NOMO-1 treated with DMSO at 0.1 percent for 48 hours (cell line): ENCODE results near the gene CCDC146.
"Not testable (repeated sequence)": the region's sequence is repeated elsewhere in the genome, so short reads cannot be mapped to it uniquely, and the experiment has no call there.

ENCODE experiments used
- DNase-seq: peaks from one replicate; lab custom pipeline; 2025; ENCODE audit not compliant: unreplicated experiment; lab: John Stamatoyannopoulos, UW

Gene CCDC146

DNA sequence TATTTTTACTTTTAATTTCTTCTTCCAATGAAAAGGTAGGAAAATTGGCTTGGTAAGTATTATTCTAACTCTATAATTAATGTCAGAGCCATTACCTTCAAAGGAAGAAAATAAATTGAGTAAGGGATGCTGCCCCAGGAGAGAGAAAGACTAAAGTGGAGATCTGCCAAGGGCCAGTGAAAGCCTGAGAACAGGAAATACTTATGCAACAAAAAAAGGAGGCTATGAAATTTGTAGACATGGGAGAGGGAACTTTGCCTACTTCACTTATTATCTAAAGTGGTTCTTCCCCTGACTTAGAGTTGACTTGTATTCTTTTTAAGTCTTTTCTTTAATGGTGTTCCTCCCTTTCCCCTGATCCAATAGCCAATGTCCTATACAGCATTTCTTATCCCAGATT lies 29.8 kb downstream of the CCDC146 start:
- DNase-seq: peak; percentile 55

DNA sequence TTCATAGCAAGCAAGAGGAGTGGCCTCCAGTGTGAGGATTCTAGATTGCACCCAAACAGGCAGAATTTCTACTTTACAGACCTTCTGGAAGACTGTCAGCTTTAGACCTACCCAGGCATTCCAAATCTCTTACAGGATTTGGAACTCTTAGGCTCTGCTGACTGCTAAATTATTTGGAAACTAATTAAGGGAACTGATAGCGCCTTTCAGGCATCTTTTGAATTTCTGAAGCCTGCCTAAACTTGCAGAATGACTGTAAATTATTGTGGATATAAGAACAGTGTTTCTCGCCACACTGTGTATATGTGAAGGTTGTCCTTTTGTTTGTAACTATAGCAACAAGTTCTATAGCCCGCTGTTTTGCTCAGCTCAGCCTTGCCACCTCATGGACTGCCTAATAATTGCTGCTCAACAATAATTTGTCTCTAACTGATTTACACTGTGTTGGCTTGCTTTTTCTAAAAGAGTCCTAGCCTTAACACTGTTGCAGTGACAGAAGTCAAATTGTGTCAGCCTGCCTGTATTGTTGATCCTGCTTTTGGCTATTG lies 32.6 kb downstream of the CCDC146 start:
- peak; percentile 24 for DNase-seq

- DNase-seq: not testable (repeated sequence)
Measured at GRCh38 chr7:77155601-77156377, 33.4 kb downstream of the CCDC146 start.

GRCh38 chr7:77157034-77157433 lies 34.6 kb downstream of the CCDC146 start:
- DNase-seq: not testable (repeated sequence)

DNA sequence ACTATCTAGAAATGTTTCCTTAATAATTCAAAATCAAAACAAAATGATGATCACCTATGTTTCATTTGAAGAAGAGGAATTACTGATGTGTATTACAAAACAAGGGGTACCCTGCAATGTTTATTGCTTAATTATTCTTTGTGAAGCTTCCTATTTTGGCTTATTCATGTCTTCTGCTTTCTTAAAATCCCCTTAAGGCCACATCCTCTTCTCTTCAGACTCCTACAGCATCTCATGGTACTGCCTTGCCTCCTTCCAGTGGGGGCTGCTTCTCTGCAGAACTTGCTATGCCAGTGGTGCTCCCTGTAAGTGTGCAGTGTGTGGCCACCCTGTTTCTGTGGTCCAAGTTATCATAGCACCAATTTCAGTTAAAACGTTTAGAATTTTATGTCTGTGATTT lies 35.0 kb downstream of the CCDC146 start:
- DNase-seq: peak; percentile 100

GRCh38 chr7:77171073-77171472 lies 48.7 kb downstream of the CCDC146 start:
- DNase-seq: not testable (repeated sequence)

GRCh38 chr7:77172437-77173172 lies 50.2 kb downstream of the CCDC146 start:
- DNase-seq: not testable (repeated sequence)

GRCh38 chr7:77174418-77174817 lies 52.0 kb downstream of the CCDC146 start:
- DNase-seq: not testable (repeated sequence)

DNA sequence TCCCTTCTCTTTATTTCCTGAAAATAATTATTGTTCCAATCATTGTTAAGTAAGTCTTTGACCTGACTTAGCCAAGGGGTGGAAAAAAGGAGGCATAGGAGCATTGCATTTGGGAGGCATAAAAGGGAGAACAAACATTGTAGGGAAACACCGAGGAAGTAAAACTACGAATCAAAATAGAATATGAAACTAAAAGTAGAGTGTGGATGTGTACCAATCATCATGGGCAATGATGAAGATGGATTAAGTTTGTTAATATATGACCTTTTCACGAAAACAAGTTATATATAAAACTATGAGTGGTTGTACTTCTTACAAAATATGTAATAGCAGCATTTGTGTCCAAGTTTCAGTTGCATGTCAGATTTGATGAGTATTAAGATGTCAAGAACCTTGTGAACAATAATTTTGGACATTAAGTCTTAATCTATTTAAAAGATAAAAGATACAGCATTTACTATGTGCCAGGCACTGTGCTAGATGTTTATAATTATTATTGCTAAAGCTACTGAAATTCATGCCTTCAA lies 52.9 kb downstream of the CCDC146 start:
- DNase-seq: not testable (repeated sequence)

DNA sequence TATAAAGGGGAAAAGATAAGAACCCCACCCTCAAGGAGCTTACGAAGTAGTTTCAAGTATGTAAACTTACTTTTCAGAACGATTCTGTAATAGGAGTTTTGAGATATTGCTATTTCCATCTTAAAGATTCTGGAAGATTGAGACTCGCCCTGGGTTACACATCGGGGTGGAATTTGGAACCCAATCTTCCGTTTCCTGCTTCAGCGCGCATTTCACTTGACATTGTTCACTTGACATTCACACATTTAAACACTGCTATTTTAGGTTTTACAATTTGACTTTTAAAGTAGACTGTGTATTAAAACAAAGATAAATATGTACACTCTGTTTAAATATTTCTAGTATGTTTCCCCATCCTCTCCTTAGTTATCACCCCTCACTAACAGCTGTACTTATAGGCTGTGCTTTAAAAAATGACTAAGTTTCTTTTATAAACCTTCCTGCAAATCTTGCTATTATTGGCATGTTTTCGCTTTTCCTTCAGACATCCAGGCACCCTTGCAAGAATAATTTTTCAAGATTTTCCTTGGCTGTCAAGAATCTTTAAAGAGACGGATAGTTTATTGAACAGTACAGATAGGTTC lies 55.0 kb downstream of the CCDC146 start:
- DNase-seq: not testable (repeated sequence)

- not testable (repeated sequence) for DNase-seq
Measured at GRCh38 chr7:77178024-77178423, 55.6 kb downstream of the CCDC146 start.

GRCh38 chr7:77181015-77181595 lies 58.7 kb downstream of the CCDC146 start:
- no peak for DNase-seq

- no peak for DNase-seq
Measured at GRCh38 chr7:77181734-77182133, 59.3 kb downstream of the CCDC146 start.

- no peak for DNase-seq
Measured at GRCh38 chr7:77182261-77182660, 59.8 kb downstream of the CCDC146 start.

DNA sequence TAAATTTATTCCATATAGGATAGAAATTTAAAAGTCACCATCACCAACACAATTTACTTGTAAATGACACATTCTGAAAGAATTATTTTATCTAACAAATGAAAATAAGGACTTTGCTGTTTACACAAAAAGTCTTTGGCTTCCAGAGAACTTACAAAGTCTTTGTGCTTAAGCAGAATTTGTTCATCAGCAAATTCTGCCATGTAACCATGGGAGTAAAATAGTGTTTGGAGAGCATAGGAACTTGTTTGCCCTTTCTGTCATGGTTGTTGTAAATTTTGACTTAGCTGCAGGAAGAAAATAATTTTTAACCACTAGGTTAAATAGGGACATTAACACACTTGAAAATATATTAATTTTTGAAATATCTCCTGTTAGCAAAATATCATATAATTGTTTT lies 62.0 kb downstream of the CCDC146 start:
- DNase-seq: no peak

DNA sequence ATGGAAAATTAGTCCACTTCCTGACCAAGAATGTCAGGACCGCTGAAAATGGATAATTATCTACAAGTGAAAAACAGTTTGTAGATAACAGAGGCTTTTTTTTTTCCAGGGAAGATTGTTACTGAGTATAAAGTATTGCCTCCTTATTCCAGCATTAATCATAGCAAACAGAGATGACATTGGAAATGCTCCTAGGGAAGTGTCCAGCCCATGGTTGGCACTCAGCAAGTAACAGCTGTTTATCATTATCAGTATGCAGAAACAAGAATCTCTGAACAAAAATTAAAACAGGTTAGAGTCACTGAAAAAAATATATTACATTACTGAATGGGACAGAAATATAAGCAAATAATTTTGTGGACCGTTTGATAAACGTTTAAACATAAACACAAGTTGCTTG lies 62.6 kb downstream of the CCDC146 start:
- no peak for DNase-seq

- DNase-seq: no peak
Measured at GRCh38 chr7:77185866-77186265, 63.5 kb downstream of the CCDC146 start.

GRCh38 chr7:77188731-77189437 lies 66.5 kb downstream of the CCDC146 start:
- peak; percentile 100 for DNase-seq

GRCh38 chr7:77197141-77197540 lies 74.7 kb downstream of the CCDC146 start:
- no peak for DNase-seq
